Suppressor macrophage (primary cell): ENCODE measurements around the gene CAMK2G.

ENCODE experiments used
- DNase-seq, 4 experiments: peaks; one replicate each; pipeline ENCODE4 v3.0.0-alpha.2; 2020 to 2022

CAMK2G gene

DNA sequence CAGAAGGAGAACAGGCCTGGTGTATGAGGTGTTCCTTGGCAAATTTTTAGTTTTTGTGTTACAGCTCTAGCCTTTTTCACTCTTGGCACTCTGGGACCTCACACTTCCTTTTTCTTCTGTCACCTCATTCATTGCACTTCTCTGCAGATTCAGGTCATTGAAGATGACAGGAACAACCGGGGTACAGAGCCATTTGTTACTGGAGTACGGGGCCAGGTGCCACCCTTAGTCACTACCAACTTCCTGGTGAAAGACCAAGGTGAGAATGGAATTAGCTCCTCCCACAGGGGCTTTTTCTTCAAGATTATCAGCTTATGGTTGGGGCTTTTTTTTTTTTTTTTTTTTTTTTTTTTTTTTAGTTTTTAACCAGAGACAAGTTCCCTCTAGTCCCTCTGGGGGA is 111.0 kb downstream of the CAMK2G start:
- no peak for DNase-seq

DNA sequence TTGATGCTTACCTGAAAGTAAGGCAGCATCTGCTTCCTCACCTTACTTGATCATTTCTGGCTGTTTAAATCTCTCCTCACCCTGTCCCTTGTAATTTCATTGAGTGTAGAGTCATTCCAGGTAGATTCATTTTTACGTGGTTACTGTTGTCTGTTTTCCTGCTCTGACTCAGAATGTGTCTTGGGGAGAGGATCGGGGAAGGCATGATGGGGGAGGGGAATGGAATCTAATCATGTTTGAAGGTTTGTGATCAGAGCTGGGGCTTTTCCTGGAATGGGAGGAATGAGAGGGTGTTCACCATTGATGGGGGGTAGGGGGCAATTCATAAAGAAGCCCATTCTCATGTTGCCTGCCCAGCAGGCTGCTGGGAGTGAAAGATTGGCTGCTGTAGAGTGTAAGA is 111.4 kb downstream of the CAMK2G start:
- no peak for DNase-seq
